Measurements from ENCODE around the gene CRLF2. TPM values are rescaled to one million over a fixed set of nuclear protein-coding genes. Genes with fewer than 3 reads are reported as not detected.

The CRLF2 gene
- total and polyA plus RNA-seq, 10 donors, result 0.26 to 1.8 (median 0.47) TPM; not detected in 4

DNA sequence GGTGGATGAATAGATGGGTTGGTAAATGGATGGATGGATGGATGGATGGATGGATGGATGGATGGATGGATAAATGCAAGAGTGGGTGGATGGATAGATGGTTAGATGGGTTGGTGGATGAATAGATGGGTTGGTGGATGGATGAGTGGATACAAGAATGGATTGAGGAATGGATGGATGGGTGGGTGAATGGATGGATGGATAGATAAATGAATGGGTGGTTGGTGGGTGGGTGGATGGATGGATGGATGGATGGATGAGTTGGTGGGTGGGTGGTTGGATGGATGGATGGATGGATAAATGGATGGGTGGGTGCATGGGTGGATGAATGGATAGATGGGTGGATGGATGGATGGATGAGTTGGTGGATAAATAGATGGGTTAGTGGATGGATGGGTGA is 13.8 kb upstream of the CRLF2 start:
- DNase-seq, result no peak
- no peak overlapping the region for H3K4me3 ChIP-seq
- intact Hi-C loops (cut with DNase I; ENCODE audit: low total_unique reads), result no loop called here
- no peaks in the 10 kb centered on the region for H3K27me3 ChIP-seq (replicated peaks in 1 of 7)
- TF ChIP-seq, protein P1, sequence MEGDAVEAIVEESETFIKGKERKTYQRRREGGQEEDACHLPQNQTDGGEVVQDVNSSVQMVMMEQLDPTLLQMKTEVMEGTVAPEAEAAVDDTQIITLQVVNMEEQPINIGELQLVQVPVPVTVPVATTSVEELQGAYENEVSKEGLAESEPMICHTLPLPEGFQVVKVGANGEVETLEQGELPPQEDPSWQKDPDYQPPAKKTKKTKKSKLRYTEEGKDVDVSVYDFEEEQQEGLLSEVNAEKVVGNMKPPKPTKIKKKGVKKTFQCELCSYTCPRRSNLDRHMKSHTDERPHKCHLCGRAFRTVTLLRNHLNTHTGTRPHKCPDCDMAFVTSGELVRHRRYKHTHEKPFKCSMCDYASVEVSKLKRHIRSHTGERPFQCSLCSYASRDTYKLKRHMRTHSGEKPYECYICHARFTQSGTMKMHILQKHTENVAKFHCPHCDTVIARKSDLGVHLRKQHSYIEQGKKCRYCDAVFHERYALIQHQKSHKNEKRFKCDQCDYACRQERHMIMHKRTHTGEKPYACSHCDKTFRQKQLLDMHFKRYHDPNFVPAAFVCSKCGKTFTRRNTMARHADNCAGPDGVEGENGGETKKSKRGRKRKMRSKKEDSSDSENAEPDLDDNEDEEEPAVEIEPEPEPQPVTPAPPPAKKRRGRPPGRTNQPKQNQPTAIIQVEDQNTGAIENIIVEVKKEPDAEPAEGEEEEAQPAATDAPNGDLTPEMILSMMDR (IDR thresholded peaks at IDR 0.05 in 8 of 11, conservative IDR thresholded peaks at IDR 0.05 in 3 of 11), result no peak
- TF ChIP-seq POLR2AphosphoS5 (IDR thresholded peaks at IDR 0.05), result no peak
- no peak for TF ChIP-seq POLR2A (IDR thresholded peaks at IDR 0.05)
- no peaks in the 10 kb centered on the region for H3K4me1 ChIP-seq
- H3K27ac ChIP-seq, result no peak overlapping the region
- peaks cover 0 to 21% (median 16%) of the 10 kb centered on the region in 8 donors for H3K9me3 ChIP-seq
- no peaks in the 10 kb centered on the region for H3K36me3 ChIP-seq

DNA sequence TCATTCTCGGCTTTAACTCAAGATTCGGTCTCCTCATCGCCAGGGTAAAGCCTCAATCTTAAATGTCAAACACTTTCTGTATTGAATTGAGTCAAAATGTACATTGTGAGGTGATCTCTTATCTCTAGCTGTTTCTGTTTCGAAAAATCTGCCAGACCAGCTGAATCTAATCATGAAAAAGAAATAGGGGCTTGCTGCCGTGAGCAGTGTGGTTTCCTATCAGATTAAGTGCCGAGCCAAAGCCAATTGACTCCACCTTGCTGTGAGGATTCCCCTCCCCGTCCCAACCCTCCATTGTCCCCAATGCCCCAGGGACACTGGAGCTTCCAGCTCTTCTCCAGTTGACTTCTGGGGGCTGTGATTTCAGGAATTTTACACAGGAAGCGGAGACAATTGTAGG is 12.5 kb upstream of the CRLF2 start:
- H3K27ac ChIP-seq, result no peak overlapping the region
- no peak for DNase-seq
- 43 to 56% (median 52%) methylated on average over 8 of the region's 8 CpGs for WGBS, 5 donors

DNA sequence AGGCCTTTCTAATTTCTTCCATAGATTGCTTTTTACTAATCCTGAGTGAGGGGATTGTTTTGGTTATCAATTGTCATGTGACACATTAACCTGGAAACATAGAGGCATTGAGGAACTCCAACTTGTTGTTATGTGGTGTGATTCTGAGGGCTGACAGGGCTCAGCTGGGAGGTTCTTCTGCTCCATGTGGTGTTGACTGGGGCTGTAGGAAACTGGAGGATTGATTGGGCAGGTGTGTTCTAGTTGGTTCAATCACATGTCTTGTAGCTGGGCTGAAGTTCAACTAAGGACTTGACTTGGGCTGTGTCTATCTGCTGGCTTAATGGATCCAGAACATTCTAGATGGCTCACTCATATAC is 10.8 kb upstream of the CRLF2 start:
- Histone ChIP-seq H3K4me1 (no peaks in the 10 kb centered on the region), H3K9me3 (peaks cover 0 to 25% (median 16%) of the 10 kb centered on the region in 8 donors), H3K27me3 (replicated peaks in 1 of 7) (no peaks in the 10 kb centered on the region), H3K4me3 (no peak overlapping the region), H3K36me3 (no peaks in the 10 kb centered on the region), H3K27ac (no peak overlapping the region)
- TF ChIP-seq, protein P1 (IDR thresholded peaks at IDR 0.05 in 8 of 11, conservative IDR thresholded peaks at IDR 0.05 in 3 of 11), result no peak
- TF ChIP-seq POLR2AphosphoS5 (IDR thresholded peaks at IDR 0.05) (no peak), POLR2A (IDR thresholded peaks at IDR 0.05) (no peak)
- no peak for DNase-seq
- intact Hi-C loops (cut with DNase I; ENCODE audit: low total_unique reads), result no loop called here

More for the DNA sequence above, 12.5 kb upstream of the CRLF2 start:
- intact Hi-C loops (cut with DNase I; ENCODE audit: low total_unique reads), result no loop called here
- TF ChIP-seq POLR2A (IDR thresholded peaks at IDR 0.05) (no peak), POLR2AphosphoS5 (IDR thresholded peaks at IDR 0.05) (no peak)
- TF ChIP-seq, protein P1 (IDR thresholded peaks at IDR 0.05 in 8 of 11, conservative IDR thresholded peaks at IDR 0.05 in 3 of 11), result no peak
- Histone ChIP-seq H3K4me1 (no peaks in the 10 kb centered on the region), H3K4me3 (no peak overlapping the region), H3K9me3 (peaks cover 0 to 25% (median 16%) of the 10 kb centered on the region in 8 donors), H3K27me3 (replicated peaks in 1 of 7) (no peaks in the 10 kb centered on the region), H3K36me3 (no peaks in the 10 kb centered on the region)

DNA sequence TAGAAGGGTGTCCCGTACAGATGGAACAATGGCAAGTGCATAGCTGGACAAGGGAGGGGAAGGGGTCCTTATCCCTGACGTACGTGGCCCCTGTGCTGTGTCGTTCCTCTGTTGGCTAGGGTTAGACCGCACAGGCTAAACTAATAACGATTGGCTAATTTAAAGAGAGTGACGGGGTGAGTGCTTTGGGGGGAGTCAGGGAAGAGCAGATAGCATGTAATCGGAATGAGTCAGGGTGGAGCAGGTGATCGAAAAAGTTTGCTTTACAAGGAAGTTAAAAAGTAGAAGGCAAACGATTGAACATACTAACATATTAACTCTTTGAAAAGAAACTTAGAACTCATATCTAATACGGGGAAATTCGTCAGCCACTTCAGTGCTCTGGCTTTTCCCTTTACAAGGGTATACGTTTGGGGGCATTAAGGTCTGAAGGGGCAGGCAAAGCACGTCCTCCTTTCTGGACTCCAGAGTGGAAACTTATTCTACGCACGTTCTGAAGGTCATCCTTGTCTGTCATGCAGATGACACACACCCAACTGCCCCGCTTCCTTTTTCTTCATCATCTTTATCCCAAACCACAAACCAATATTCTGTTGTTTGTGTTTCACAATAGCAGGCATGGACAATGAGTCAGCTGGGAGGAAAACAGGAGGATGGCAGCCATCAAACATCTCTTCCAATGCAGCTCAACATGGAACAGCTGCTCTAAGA is 10.2 kb upstream of the CRLF2 start:
- no peak overlapping the region for H3K27ac ChIP-seq
- H3K4me3 ChIP-seq, result no peak overlapping the region
- no peaks in the 10 kb centered on the region for H3K27me3 ChIP-seq (replicated peaks in 1 of 7)
- WGBS, 5 donors, result 58 to 80% (median 66%) methylated on average over 17 of the region's 17 CpGs
- H3K4me1 ChIP-seq, result no peaks in the 10 kb centered on the region
- H3K36me3 ChIP-seq, result no peaks in the 10 kb centered on the region
- peaks cover 0 to 25% (median 16%) of the 10 kb centered on the region in 8 donors for H3K9me3 ChIP-seq
- intact Hi-C loops (cut with DNase I; ENCODE audit: low total_unique reads), result no loop called here
- no peak for DNase-seq
- no peak for TF ChIP-seq POLR2A (IDR thresholded peaks at IDR 0.05)
- no peak for TF ChIP-seq POLR2AphosphoS5 (IDR thresholded peaks at IDR 0.05)
- TF ChIP-seq, protein P1 (IDR thresholded peaks at IDR 0.05 in 8 of 11, conservative IDR thresholded peaks at IDR 0.05 in 3 of 11), result no peak
